HG02610 (cell line): ENCODE measurements around the gene MAP3K15.
A peak's percentile ranks its signal among the peaks of the same experiment; 100 is the strongest.

Experiments used
- ATAC-seq: cut with Tn5 transposase; IDR thresholded peaks from one replicate; pipeline ENCODE4 v1.9.1; 2021; ENCODE audit warnings: mild to moderate bottlenecking, moderate library complexity; ENCODE audit not compliant: unreplicated experiment

The MAP3K15 gene

GRCh38 chrX:19392703-19393102 is 122.6 kb downstream of the MAP3K15 start:
- no peak for ATAC-seq

- no peak for ATAC-seq
Observed at GRCh38 chrX:19392078-19392477, 123.2 kb downstream of the MAP3K15 start.

- no peak for ATAC-seq
Observed at GRCh38 chrX:19389227-19389845, 126.0 kb downstream of the MAP3K15 start.

GRCh38 chrX:19388741-19389140 is 126.6 kb downstream of the MAP3K15 start:
- ATAC-seq, result no peak

DNA sequence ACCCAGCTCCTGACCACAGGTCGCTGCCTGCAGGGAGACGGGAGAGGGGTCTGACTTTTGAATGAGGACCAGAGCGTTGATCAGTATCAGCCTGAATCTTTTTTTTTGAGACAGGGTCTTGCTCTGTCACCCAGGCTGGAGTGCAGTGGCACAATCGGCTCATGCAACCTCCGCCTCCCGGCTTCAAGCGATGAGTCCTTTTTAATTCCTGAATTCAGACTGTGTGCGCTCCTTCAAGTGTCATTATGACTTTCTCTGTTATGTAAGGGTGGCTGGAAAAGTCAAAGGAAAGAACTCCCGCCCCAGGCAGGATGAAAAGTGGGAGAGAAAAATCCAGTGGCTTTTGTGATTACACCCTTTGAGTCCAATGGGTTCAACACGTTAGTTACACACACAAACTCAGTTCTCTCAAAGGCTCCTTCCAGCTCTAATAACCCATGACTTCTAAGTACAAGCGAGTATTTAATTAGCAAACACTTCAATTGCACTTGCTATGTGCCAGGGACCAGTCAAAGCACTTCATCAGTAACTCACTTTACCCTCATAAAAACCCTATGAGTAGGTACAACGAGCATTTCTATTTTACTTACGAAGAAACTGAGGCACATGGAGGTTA is 127.1 kb downstream of the MAP3K15 start:
- no peak for ATAC-seq

DNA sequence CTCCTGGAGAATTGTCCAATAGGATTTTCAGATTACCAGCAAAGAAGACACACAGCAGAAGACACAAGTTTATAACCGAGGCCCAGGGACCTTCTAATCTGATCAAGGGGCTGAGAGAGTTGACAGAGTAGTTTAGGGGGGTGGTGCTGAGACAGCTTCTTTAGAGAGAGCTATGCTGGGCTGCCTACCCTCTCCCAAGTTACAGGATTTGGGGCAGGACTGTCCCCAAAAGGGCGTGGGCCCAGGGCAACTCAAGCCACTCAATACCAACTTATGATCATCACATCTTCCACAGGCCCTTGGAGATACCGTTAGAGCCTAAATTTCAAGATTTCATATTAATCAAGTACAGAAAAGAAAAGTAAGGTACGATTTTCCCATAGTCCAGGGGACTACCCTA is 128.6 kb downstream of the MAP3K15 start:
- ATAC-seq, result no peak

DNA sequence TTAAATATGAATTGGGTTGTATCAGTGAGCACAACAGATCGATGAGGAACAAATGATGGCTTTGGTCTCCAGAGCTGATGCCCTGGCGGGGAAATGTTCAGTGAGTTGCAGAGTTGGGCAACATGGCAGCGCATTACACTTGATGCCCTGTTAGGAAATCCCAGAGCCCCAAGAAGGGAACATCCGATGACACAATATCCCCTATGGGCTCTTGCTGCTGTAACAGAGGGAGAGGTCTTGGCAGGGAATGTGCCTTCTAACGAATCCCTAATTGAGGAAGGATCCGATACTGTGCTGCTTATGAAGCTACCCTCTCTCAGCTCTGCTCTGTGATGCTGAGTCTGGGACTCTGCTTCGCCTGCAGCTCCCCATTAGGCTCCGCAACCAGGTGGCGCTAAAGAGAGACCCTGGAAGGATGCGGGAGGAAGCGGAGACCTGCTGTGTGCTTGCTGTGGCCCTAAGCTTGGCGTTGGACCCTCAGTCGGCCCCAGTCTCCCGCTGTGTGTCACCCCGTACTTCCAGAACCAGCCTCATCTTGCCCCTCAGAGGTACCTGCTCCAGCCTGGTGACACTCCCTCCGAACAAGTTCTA is 132.7 kb downstream of the MAP3K15 start:
- ATAC-seq, result no peak

DNA sequence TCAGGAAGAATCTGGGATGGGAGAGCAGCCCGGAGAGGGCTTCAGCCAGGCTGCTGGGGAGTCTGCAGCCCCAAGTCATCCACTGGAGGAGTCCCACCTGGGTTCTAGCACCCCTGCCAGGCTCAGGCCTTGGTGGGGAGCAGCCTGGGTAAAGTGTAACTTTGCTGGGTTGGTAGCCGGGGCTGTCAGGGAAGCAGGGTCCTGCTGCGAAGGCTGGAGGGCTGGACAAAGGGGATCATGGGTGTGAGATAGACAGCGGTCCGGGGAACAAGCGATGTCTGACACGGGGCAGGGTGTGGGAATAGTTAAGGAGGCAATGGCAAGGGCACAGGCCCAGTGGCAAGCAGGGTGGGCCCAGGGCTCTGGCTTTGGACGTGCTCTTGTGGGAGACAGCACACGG is 134.0 kb downstream of the MAP3K15 start:
- ATAC-seq, result no peak

DNA sequence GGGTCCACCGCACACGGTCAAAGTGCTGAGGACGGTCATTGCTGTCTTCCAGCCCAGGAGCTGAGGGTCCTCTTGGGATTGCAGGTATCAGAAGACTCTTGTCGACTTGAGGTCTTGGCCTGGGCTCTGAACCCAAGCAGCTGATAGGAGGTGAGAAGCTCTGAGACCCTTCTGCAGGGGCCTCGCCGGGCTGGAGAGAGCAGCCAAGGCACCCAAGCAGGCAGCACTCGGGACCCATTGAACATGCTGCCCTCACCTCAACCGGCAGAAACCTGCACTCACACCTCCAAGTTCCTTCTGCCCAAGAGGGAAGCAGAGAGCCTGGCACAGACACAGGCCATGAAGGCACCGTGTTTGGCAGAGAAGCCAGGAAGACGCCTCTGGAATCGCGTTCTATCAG is 137.5 kb downstream of the MAP3K15 start:
- ATAC-seq, result no peak

DNA sequence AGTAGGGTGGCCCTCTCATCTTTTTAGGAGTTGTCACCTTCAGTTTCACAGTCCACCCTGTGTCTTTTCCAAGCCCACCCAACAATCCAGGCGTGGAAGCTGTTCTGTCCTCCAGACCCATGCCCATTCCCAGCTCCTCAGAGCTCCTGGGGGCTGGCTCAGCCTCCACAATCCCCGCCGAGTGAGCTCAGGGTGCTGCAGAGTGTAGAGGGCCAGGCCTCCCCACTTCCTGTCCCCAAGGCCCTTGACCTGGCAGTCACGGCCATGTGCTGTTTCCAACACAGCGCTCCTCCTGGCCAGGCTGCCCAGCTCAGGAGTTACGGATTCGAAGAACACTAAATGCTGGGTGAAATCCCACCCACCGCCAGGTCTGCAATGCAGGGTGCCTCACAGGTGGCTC is 139.8 kb downstream of the MAP3K15 start:
- ATAC-seq, result no peak

- ATAC-seq, result no peak
Observed at GRCh38 chrX:19373351-19373891, 141.9 kb downstream of the MAP3K15 start.

- ATAC-seq, result peak; percentile 32
Observed at GRCh38 chrX:19372547-19373331, 142.6 kb downstream of the MAP3K15 start.

DNA sequence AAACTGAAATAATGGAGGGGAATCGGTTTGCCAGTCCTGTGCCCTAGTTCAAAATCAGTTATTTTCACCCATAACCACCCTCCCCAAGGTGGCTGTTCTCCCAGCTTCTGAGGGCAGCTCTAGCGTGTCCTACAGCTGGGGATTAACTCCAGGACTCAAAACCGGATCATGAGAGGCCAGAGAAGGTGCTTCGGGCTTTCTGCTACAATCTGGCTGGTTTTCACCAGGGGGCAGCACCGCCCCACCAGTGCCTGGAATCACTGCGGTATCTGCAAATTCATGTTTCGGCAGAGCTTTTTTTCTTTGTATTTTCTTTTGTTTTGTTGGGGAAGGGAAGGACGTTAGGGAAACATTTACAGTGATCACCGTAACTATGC is 143.2 kb downstream of the MAP3K15 start:
- ATAC-seq, result peak; percentile 77

DNA sequence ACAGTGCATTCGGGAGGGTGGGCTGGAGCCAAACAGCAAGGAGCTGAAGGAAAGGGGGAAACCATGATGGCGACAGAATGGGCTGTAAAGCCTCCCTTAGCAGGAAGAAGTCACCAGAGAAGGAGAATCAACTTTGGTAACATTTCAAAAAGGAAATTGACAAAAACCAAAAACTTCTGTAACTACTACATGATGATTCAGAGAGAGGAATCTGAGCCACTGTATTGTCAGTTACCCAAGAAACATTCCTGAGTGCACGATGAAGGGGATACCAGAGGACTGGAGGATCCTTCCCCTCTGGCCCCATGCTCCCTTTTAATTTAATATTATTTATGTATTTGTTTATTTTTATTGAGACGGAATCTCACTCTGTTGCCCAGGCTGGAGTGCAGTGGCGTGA is 145.2 kb downstream of the MAP3K15 start:
- no peak for ATAC-seq

DNA sequence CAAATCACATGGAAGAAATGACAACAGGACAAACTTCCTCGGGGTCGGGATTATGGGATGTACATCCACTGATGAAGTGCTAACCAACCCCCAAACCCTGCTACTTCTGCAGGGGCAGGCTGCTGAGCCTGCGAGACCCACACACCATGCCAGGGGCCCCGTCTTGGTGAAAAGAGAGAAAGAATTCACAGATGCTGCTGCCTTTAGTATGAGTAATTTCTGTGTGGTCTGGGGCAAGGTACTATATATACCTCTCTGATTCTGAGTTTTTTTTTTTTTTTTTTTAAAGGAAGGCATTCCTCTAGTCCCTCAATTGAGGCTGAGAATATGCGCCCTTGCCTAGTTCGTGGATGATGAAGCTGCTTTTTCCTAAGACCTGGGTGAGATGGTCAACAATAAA is 146.7 kb downstream of the MAP3K15 start:
- ATAC-seq, result no peak

DNA sequence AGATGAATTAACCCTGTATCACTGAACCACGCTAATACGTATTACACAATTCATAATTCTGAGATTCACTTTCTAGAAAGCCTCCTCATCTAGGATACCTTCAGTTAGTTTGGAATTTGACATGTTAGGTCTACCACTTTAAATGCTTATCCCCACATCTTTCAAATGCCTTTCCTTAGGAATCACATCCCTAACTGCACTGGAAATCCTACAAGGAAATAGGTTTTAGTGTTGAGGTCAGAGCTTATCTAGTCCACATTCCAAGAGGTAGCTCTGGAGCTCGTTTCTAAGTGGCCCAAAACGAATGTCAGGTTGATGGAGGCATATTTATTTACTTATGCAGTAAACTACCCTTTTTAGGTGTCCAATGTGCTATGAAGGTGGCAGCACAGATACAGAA is 153.6 kb downstream of the MAP3K15 start:
- ATAC-seq, result no peak

DNA sequence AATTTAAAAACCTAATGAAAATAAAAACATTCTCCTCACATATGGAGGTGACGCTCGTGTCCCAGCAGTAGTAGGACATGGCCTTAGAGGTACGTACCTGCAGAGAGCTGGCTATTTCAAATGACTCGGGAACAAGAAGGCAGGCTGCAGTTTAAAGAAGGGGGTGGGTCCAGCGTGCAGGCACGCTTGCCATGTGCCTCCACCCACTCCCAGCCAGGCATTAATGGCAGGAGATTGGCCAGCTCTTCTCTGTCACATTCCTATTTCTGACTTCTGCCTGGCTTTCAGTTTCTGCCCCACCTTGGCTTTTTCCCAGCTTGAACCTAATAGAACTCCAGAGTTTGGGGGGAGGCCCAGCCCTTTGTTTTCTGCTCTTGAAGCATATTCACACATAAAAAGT is 154.4 kb downstream of the MAP3K15 start:
- ATAC-seq, result no peak

DNA sequence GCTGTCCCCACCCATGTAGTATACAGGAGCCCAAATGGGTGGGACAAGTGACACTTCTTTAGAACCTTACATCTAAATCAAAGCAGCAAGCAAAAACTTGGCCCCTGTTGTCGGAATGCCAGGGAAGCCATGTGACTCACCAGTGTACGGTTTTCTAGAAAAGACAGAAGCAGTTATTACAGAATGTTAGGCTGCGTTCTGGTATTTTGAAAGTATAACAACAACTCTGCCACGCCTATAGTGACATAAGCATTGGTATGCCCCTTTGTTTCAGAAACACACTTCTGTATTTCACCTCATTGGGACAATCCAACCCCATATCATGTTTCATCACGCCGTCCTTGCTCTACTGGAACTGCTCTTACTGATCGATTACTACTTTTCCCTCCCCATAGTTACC is 156.8 kb downstream of the MAP3K15 start:
- no peak for ATAC-seq

DNA sequence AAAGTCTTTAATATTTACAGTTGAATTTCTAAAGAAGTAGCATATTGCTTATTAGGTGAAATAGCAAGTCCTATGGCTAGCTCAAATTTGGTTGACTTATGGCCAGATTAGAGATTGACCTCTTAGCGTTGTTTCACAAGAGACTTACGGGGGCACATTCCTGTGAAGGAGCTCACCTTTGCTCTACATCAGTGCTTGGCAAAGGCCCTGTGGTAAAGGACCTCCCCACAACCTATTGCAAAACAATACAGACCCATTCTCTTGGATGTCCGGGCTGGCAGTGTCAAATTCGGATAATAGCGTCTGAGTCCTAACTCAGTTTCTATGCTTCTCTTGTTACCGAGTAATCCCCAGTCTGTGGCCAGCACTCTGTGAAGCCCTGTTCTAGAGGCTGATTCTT is 160.7 kb downstream of the MAP3K15 start:
- ATAC-seq, result no peak

DNA sequence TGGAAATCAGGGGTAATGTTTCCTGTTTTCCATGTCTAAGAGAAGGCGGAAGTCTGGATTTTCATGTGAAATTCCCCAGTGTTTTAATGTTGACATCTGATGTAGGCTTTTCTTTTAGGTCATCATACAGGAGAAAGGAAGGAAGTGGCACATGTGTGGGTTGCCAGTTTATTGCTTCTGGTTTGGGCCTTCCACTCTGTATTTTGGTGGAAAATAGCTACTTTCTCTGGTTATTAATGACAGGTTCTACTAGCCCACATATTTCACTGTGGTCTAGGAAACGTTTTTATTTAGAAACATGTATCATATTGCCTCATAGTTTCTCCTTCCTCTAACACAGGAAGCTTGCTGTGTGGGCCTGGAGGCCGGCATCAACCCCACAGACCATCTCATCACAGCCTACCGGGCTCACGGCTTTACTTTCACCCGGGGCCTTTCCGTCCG is 164.3 kb downstream of the MAP3K15 start:
- peak; percentile 96 for ATAC-seq

DNA sequence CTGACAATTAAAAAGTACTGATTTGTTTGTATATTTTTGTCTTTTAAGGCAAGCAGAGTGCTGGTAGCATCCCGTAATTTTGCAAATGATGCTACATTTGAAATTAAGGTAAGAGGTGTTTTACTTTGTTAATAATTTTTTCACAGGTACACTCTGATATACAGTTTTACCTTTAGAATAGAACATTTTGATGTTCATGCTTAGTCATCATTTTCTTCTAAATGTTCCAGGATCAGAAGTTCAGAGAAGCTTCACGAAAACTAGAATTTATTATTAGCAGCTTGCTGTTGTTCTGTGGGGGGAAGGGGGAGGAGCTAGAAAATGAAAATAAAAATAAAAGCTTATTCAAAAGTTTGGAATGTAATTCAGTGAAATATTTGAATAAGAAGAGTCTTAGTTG is 166.0 kb downstream of the MAP3K15 start:
- ATAC-seq, result no peak

GRCh38 chrX:19347916-19348315 is 167.4 kb downstream of the MAP3K15 start:
- ATAC-seq, result no peak
